Measurements from ENCODE around the gene USP49. TPM values are rescaled to one million over a fixed set of nuclear protein-coding genes. Genes with fewer than 3 reads are reported as not detected.

The USP49 gene
- total and polyA plus RNA-seq, 2 of the 13 experiments (the other 11 are each of a cell fraction or from before 2014, with no cell fraction given): 2.9 to 4.3 TPM

DNA sequence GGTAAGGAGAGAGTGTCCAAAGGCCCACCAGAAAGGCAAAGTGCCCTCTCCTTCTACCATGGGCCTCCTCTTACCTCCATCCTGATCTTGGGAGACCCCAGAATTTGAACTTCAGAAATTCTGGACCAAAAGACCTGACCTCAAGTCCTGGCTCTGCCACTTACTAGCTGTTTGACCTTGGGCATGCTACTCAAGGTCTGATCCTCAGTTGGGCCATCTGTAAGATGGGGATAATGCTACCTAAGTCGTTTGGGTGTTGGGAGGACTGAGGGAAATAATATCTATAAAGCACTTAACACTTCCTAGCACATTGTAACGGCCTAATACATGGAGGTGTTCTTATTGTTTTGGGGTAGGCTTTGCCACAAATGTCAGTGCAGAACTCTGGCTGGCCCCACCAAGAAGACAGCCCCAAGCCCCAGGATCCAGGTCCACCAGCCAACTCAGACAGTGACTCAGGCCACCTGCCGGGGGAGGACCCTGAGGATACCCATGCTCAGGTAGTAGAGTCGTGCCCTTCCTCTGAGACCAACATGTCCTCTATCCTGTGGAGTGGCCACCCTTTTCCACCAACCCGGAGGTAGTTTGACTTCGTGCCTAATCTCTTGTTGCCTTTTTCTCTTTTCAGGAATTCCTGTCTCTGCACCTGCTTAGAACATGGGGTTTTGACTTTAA, 111.9 kb downstream of the USP49 start:
- intact Hi-C loops (cut with micrococcal nuclease; ENCODE audit: unreplicated experiment) (loop anchor here (5.0 kb wide), 1 partner anchor 154 kb away; no protein-coding TSS in a partner anchor), in situ Hi-C loops (cut with HindIII; ENCODE audit: extremely low pct_ligation_motif_present, low pct_unique_long_range_greater_than_20kb) (loop anchor here (5.0 to 25.0 kb wide), 2 partner anchors 264 to 429 kb away; partner anchors contain the start of gene MRPS10)
- no peaks in the 10 kb centered on the region; a peak in 2 of 5 replicates for H3K27me3 ChIP-seq (ENCODE audit: control insufficient read depth in 1 of 2, insufficient read depth in 2 of 2, low read length in 2 of 2)
- H3K27ac ChIP-seq (ENCODE audit: extremely low read length, insufficient read depth, low read length): no peak overlapping the region
- H3K4me1 ChIP-seq (ENCODE audit: insufficient read depth, low read length): peaks cover 31% of the 10 kb centered on the region
- no peak overlapping the region for H2AFZ ChIP-seq (ENCODE audit: low read length)
- FAIRE-seq: no peak
- H3K4me2 ChIP-seq (ENCODE audit: low read depth, low read length): no peak overlapping the region
- no peak for ATAC-seq
- no peaks in the 10 kb centered on the region for H3K9me3 ChIP-seq (ENCODE audit: low read length)
- H3K36me3 ChIP-seq (replicated peaks in 1 of 2; ENCODE audit: control insufficient read depth in 1 of 2, insufficient read depth in 2 of 2, low read length in 2 of 2): no peaks in the 10 kb centered on the region
- no peak for DNase-seq (ENCODE audit: low spot score)
- no peak overlapping the region for H3K9ac ChIP-seq (ENCODE audit: insufficient read depth, low read depth, low read length)
- ChIA-PET CTCF (ENCODE audit: low intra/inter-chr PET ratio, low total read pairs) (no interaction called here), POLR2A (no interaction called here)
- peaks cover 14% of the 10 kb centered on the region for H3K79me2 ChIP-seq (ENCODE audit: insufficient read depth, low read length)
- TF ChIP-seq HMGA1 (CRISPR knock-in tag; conservative IDR thresholded peaks at IDR 0.05): no peak
- no peak for TF ChIP-seq SUZ12 (IDR thresholded peaks at IDR 0.05; ENCODE audit: low read depth, low read length)
- TF ChIP-seq ZNF629 (CRISPR knock-in tag; conservative IDR thresholded peaks at IDR 0.05): peak; percentile 84
- no peak for TF ChIP-seq ZNF12 (CRISPR knock-in tag; IDR thresholded peaks at IDR 0.05)
- TF ChIP-seq KMT2A (CRISPR knock-in tag; IDR thresholded peaks at IDR 0.05): no peak
- TF ChIP-seq MEF2D (CRISPR knock-in tag; IDR thresholded peaks at IDR 0.05): no peak
- TF ChIP-seq POLR2G (IDR thresholded peaks at IDR 0.05; ENCODE audit: low read depth, low read length): 0 out of 2 replicates have a peak, but pooled peaks have one; percentile 14
- no peak for TF ChIP-seq ZNF776 (CRISPR knock-in tag; IDR thresholded peaks at IDR 0.05)
- TF ChIP-seq, protein P1, sequence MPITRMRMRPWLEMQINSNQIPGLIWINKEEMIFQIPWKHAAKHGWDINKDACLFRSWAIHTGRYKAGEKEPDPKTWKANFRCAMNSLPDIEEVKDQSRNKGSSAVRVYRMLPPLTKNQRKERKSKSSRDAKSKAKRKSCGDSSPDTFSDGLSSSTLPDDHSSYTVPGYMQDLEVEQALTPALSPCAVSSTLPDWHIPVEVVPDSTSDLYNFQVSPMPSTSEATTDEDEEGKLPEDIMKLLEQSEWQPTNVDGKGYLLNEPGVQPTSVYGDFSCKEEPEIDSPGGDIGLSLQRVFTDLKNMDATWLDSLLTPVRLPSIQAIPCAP (CRISPR knock-in tag; IDR thresholded peaks at IDR 0.05; ENCODE audit: low read depth): no peak
- peak; percentile 48; the same call in 1 of the 2 replicates for TF ChIP-seq ZMYM3 (CRISPR knock-in tag; IDR thresholded peaks at IDR 0.05)
- TF ChIP-seq RXRB (CRISPR knock-in tag; IDR thresholded peaks at IDR 0.05; ENCODE audit: borderline replicate concordance): no peak
- TF ChIP-seq JARID2 (CRISPR knock-in tag; IDR thresholded peaks at IDR 0.05; ENCODE audit: insufficient replicate concordance): no peak
- TF ChIP-seq, protein P2, sequence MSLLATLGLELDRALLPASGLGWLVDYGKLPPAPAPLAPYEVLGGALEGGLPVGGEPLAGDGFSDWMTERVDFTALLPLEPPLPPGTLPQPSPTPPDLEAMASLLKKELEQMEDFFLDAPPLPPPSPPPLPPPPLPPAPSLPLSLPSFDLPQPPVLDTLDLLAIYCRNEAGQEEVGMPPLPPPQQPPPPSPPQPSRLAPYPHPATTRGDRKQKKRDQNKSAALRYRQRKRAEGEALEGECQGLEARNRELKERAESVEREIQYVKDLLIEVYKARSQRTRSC (CRISPR knock-in tag; IDR thresholded peaks at IDR 0.05; ENCODE audit: low read depth): no peak
- no TSS peak for BruUV-seq (replicated peaks)
- no peaks in the 10 kb centered on the region for H4K20me1 ChIP-seq (ENCODE audit: insufficient read depth, low read length)
- 69% methylated on average over 5 of the region's 6 CpGs for WGBS (ENCODE audit: low lambda C conversion rate)
- no peak overlapping the region for H3K4me3 ChIP-seq (replicated peaks in 1 of 3; ENCODE audit: insufficient read depth in 1 of 3, low read depth in 2 of 3, low read length in 3 of 3)
